Panc1 (cell line): ENCODE measurements around the gene BBS9. TPM values are rescaled to one million over a fixed set of nuclear protein-coding genes. Genes with fewer than 3 reads are reported as not detected.

Source experiments
- ATAC-seq: fragments of 200-7000 bp; cut with Tn5 transposase; 2 replicates; pipeline ENCODE4 v1.9.1; 2020; ENCODE audit warnings: mild to moderate bottlenecking, moderate library complexity
- BruUV-seq: library from RNA; stranded (reverse); fragments of 400-500 nt; replicated peaks from 2 replicates; lab custom pipeline; 2021; lab: Mats Ljungman, UMichigan
- CTCF ChIA-PET: fragments of 300-600 bp; sonication (Branson Sonifier 250); formaldehyde crosslinking; loops from one replicate; lab custom pipeline; 2022; ENCODE audit warnings: antibody characterized with exemption; lab: Charles Lee
- POLR2A ChIA-PET: fragments of 300-600 bp; sonication (Branson Sonifier 250); formaldehyde crosslinking; loops from one replicate; lab custom pipeline; 2022; ENCODE audit warnings: antibody characterized with exemption; lab: Charles Lee
- DNase-seq: peaks from one replicate; pipeline ENCODE4 v3.0.0-alpha.2; 2010; ENCODE audit warnings: low read depth, low spot score
- H3K27ac ChIP-seq: 2 replicates; pipeline ENCODE4 v1.5.1; 2011; ENCODE audit warnings: mild to moderate bottlenecking, low read length, inconsistent platforms
- H3K27me3 ChIP-seq: fragments of 200-500 bp; sonication (Bioruptor generic); 2 replicates; pipeline ENCODE4 v1.6.0; 2014; ENCODE audit warnings: low read length, inconsistent platforms; ENCODE audit not compliant: control insufficient read depth, insufficient read depth
- H3K36me3 ChIP-seq: fragments of 200-500 bp; sonication (Bioruptor generic); 2 replicates; pipeline ENCODE4 v1.5.1; 2014; ENCODE audit warnings: inconsistent platforms, mild to moderate bottlenecking, low read length, moderate library complexity; ENCODE audit not compliant: control insufficient read depth, insufficient read depth
- H3K4me1 ChIP-seq: 2 replicates; pipeline ENCODE4 v1.5.1; 2011; ENCODE audit warnings: inconsistent platforms, mild to moderate bottlenecking, low read length, moderate library complexity; ENCODE audit not compliant: control insufficient read depth, insufficient read depth
- H3K4me3 ChIP-seq, 2 experiments: 2 replicates each; pipeline ENCODE4 v1.5.1; 2011 to 2012; ENCODE audit warnings: low read depth in 2 of 2, low read length in 2 of 2, mild to moderate bottlenecking in 2 of 2, inconsistent platforms in 1 of 2, moderate library complexity in 1 of 2
- H3K9me3 ChIP-seq: fragments of 200-500 bp; sonication (Bioruptor generic); 2 replicates; pipeline ENCODE4 v1.5.1; 2014; ENCODE audit warnings: low read depth, mild to moderate bottlenecking, inconsistent platforms, low read length, moderate library complexity; ENCODE audit not compliant: control insufficient read depth, insufficient read depth
- POLR2AphosphoS5 ChIP-seq: IDR thresholded peaks from 2 replicates; pipeline ENCODE4 v1.6.1; 2012; ENCODE audit warnings: mild to moderate bottlenecking, low read depth, low read length, moderate library complexity
- REST ChIP-seq, 2 experiments: IDR thresholded peaks; 2 replicates each; pipeline ENCODE4 v1.6.1; 2011 to 2012; ENCODE audit warnings: low read depth in 2 of 2, control low read depth in 1 of 2, low read length in 1 of 2, mild to moderate bottlenecking in 1 of 2, moderate library complexity in 1 of 2; ENCODE audit not compliant: insufficient read depth in 1 of 2
- SIN3A ChIP-seq: IDR thresholded peaks from 2 replicates; pipeline ENCODE4 v1.6.1; 2012; ENCODE audit warnings: low read depth, mild to moderate bottlenecking, low read length, moderate library complexity, borderline replicate concordance; ENCODE audit not compliant: insufficient read depth
- TCF7L2 ChIP-seq: IDR thresholded peaks from 2 replicates; pipeline ENCODE4 v1.6.1; 2011; ENCODE audit warnings: mild to moderate bottlenecking, low read depth, low read length, inconsistent platforms
- in situ Hi-C: cut with HindIII; loops from 2 replicates; pipeline ENCODE4 v1.10.0; 2016; ENCODE audit warnings: low sequenced_read_pairs, low pct_unique_long_range_greater_than_20kb
- intact Hi-C: fragments of 100-400 bp; cut with micrococcal nuclease; formaldehyde crosslinking; loops from one replicate; pipeline ENCODE4 v1.10.0; 2022; ENCODE audit not compliant: unreplicated experiment
- total RNA-seq: library from RNA; stranded (reverse); gene quantifications from one replicate; pipeline ENCODE4 v1.2.1, GENCODE V29; 2021; ENCODE audit not compliant: unreplicated experiment
- TF ChIP-seq, protein P1 (sequence below): fragments of 450-650 bp; IDR thresholded peaks from 2 replicates; pipeline ENCODE4 v1.5.1; 2017; ENCODE audit warnings: mild to moderate bottlenecking

Gene BBS9
- total RNA-seq, 1 experiment from 2014 or later = 6.9 TPM

DNA sequence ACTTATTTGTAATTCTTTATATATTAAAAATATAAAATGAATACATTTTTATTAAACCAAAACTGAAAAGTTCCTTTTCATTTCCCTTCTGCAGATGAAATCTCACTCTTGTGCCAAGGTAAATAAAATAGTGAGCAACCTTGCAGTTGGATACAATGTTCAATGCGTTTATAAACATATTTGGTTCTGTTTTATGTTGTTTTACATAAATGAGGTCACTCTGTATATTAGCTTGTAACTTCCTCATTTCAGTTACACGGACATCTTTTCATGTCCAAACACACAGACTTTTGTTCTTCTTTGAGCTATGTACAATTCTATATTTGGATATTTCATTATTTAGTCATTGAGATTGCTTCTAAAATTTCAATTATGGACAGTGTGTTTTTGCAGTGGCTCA lies 107.7 kb downstream of the BBS9 start:
- CTCF ChIA-PET = no interaction called here
- Histone ChIP-seq H3K27ac (no peak overlapping the region), H3K27me3 (no peaks in the 10 kb centered on the region), H3K36me3 (no peaks in the 10 kb centered on the region), H3K4me1 (no peaks in the 10 kb centered on the region), H3K9me3 (no peaks in the 10 kb centered on the region), H3K4me3 (no peak overlapping the region)
- intact Hi-C loops = no loop called here
- in situ Hi-C loops = no loop called here
- TF ChIP-seq POLR2AphosphoS5 (no peak), REST (IDR thresholded peaks at IDR 0.05; ENCODE audit: insufficient read depth in 1 of 2, low read depth in 2 of 2, low read length in 1 of 2) (no peak), TCF7L2 (no peak), SIN3A (no peak)
- TF ChIP-seq, protein P1, sequence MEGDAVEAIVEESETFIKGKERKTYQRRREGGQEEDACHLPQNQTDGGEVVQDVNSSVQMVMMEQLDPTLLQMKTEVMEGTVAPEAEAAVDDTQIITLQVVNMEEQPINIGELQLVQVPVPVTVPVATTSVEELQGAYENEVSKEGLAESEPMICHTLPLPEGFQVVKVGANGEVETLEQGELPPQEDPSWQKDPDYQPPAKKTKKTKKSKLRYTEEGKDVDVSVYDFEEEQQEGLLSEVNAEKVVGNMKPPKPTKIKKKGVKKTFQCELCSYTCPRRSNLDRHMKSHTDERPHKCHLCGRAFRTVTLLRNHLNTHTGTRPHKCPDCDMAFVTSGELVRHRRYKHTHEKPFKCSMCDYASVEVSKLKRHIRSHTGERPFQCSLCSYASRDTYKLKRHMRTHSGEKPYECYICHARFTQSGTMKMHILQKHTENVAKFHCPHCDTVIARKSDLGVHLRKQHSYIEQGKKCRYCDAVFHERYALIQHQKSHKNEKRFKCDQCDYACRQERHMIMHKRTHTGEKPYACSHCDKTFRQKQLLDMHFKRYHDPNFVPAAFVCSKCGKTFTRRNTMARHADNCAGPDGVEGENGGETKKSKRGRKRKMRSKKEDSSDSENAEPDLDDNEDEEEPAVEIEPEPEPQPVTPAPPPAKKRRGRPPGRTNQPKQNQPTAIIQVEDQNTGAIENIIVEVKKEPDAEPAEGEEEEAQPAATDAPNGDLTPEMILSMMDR = no peak
- DNase-seq (no peak), ATAC-seq (no peak)
- POLR2A ChIA-PET = no interaction called here
- no TSS peak for BruUV-seq

DNA sequence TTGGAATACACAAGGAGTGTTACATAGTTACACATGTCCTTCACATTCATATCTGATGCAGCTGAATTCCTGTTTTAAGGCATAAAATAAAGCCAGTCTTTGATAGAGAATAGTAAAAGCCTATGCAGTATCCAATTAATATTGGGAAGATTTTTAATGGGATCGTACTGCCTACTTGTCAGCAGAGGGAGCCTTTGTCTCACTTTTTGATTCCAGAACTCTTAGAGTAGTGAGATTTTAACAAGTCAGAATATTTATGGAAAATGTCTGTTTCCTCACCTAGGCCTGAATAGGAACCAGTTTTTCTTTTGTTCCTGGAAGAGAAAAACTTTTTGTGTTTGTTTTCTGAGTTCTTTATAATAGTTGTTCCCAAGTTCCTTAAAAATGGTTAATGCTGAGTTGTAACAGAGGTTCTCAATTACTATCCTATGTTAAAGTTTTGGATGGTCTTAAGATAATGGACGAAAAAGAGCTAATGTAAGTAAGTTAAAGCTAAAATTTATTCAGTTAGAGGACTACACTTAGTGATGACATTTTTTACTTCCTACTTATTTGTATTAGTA lies 114.0 kb downstream of the BBS9 start:
- H3K4me1 ChIP-seq = no peaks in the 10 kb centered on the region
- H3K9me3 ChIP-seq = no peaks in the 10 kb centered on the region
- CTCF ChIA-PET = interaction anchor here (0.6 to 1.0 kb wide), 4 partner anchors 64 to 831 kb away, joined by 3 to 13 read pairs (median 3); no protein-coding TSS in a partner anchor
- intact Hi-C loops = loop anchor here (1.0 to 10.0 kb wide), 4 partner anchors 56 to 690 kb away; partner anchors contain the start of gene BMPER
- TF ChIP-seq REST (IDR thresholded peaks at IDR 0.05; ENCODE audit: insufficient read depth in 1 of 2, low read depth in 2 of 2, low read length in 1 of 2) = no peak
- TF ChIP-seq, protein P1 = peak; percentile 76; the same call in 1 of the 2 replicates
- no peak overlapping the region for H3K4me3 ChIP-seq
- ATAC-seq (peak; percentile 95), DNase-seq (peak; percentile 30)
- POLR2A ChIA-PET = no interaction called here
- peaks cover 3% of the 10 kb centered on the region; the same call in 1 of the 2 replicates for H3K27me3 ChIP-seq
- BruUV-seq = no TSS peak
- in situ Hi-C loops = no loop called here
- no peak overlapping the region for H3K27ac ChIP-seq
- no peaks in the 10 kb centered on the region for H3K36me3 ChIP-seq
